ENCODE results near the gene JAG1.

JAG1 gene

DNA sequence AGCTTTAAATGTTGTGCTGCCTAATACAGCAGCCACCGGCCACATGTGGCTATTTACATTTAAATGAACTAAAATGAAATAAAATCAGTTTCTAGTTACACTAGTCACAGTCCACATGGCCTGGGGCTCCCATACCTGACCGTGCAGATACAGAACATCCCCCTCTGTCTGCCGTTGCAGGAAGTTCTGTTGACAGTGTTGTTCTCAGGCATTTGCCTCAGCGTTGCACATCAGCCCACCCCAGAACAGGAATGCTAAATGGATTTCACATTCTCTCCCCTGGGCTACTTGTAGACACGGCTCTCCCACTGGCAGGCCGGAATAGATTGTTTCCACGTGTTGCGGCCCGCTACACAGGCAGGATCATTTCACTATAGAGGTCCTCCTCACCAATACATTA is 26.3 kb downstream of the JAG1 start:
- TF ChIP-seq SUZ12 (IDR thresholded peaks at IDR 0.05; ENCODE audit: extremely low read depth, insufficient read depth, insufficient read length), result no peak
- no peak for TF ChIP-seq YY1 (IDR thresholded peaks at IDR 0.05; ENCODE audit: insufficient read depth, insufficient read length)
- no peak for TF ChIP-seq ZNF274 (IDR thresholded peaks at IDR 0.05; ENCODE audit: low read depth, low read length)
- H3K9me3 ChIP-seq (ENCODE audit: insufficient read depth, low read length), result no peaks in the 10 kb centered on the region
- no peak overlapping the region for H3K4me3 ChIP-seq (ENCODE audit: insufficient read length, low read depth)
- no peak overlapping the region for H3K9ac ChIP-seq (ENCODE audit: insufficient read length, low read depth)
- H3K27me3 ChIP-seq (ENCODE audit: insufficient read depth, insufficient read length), result no peaks in the 10 kb centered on the region
- peaks cover 94% of the 10 kb centered on the region for H3K36me3 ChIP-seq (ENCODE audit: insufficient read depth, insufficient read length, low read length)
- peaks cover 2% of the 10 kb centered on the region for H3K4me1 ChIP-seq (ENCODE audit: insufficient read depth, insufficient read length)
- DNase-seq (ENCODE audit: low read depth, low spot score), result no peak

DNA sequence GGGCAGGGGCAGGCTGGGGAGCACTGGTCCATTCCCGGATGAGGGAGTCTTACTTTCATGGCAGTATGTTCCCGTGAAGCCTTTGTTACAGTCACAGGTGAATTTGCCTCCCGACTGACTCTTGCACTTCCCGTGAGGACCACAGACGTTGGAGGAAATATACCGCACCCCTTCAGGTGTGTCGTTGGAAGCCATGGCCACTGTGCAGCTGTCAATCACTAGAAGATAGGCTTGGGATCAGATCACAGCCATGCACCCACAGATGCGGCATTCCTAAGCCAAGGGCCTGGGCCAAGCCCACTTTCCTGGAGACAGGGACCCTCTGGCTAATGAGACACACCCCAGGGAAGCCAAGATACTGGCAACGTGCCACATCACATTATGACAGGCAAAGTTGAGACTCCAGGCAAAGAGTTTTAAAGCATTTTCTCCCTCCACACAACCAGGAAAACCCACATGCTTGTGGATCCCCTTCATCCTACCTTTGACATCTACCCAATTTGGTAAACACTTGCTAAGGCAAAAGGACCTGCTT is 26.8 kb downstream of the JAG1 start:
- Histone ChIP-seq H3K27me3 (ENCODE audit: insufficient read depth, insufficient read length) (no peaks in the 10 kb centered on the region), H3K9me3 (ENCODE audit: insufficient read depth, low read length) (no peaks in the 10 kb centered on the region), H3K4me3 (ENCODE audit: insufficient read length, low read depth) (no peak overlapping the region), H3K36me3 (ENCODE audit: insufficient read depth, insufficient read length, low read length) (peaks cover 95% of the 10 kb centered on the region), H3K9ac (ENCODE audit: insufficient read length, low read depth) (no peak overlapping the region), H3K4me1 (ENCODE audit: insufficient read depth, insufficient read length) (peaks cover 2% of the 10 kb centered on the region)
- DNase-seq (ENCODE audit: low read depth, low spot score), result no peak
- TF ChIP-seq YY1 (IDR thresholded peaks at IDR 0.05; ENCODE audit: insufficient read depth, insufficient read length) (no peak), SUZ12 (IDR thresholded peaks at IDR 0.05; ENCODE audit: extremely low read depth, insufficient read depth, insufficient read length) (no peak), ZNF274 (IDR thresholded peaks at IDR 0.05; ENCODE audit: low read depth, low read length) (no peak)

DNA sequence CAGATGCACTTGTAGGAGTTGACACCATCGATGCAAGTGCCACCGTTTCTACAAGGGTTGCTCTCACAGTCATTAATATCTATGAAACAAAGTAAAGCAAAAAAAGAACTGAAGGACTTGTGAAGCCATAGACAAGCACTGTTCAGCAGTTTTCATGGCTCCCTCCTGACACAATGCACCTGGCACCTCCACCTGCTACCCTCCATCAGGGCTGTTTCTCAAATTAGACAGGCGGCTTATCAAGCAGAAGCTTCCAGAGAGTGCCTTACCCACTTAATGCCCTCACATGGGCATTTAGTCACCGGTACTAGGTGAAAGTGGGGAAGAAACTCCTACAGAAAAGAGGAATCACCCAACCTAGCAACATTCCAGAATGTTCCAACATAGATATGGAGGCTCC is 27.8 kb downstream of the JAG1 start:
- Histone ChIP-seq H3K4me3 (ENCODE audit: insufficient read length, low read depth) (no peak overlapping the region), H3K9ac (ENCODE audit: insufficient read length, low read depth) (no peak overlapping the region), H3K9me3 (ENCODE audit: insufficient read depth, low read length) (no peaks in the 10 kb centered on the region), H3K36me3 (ENCODE audit: insufficient read depth, insufficient read length, low read length) (peaks cover 97% of the 10 kb centered on the region), H3K27me3 (ENCODE audit: insufficient read depth, insufficient read length) (no peaks in the 10 kb centered on the region), H3K4me1 (ENCODE audit: insufficient read depth, insufficient read length) (peaks cover 2% of the 10 kb centered on the region)
- no peak for DNase-seq (ENCODE audit: low read depth, low spot score)
- TF ChIP-seq SUZ12 (IDR thresholded peaks at IDR 0.05; ENCODE audit: extremely low read depth, insufficient read depth, insufficient read length), result no peak
- no peak for TF ChIP-seq YY1 (IDR thresholded peaks at IDR 0.05; ENCODE audit: insufficient read depth, insufficient read length)
- no peak for TF ChIP-seq ZNF274 (IDR thresholded peaks at IDR 0.05; ENCODE audit: low read depth, low read length)

DNA sequence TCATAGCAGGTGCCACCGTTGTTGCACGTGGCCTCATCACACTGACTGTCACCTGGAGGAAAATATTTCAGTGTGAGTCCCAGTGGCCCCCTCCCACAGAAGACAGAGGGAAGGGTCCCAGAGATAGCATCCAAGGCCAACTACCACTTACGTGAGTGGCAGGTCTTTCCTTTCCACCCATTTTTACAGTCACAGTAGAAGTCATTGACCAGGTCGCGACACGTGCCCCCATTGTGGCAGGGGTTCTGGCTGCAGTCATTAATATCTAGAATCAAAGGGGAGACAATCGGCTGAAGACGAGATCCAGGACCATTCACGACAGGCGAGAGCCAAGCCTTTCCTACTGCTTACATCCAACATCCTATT is 28.6 kb downstream of the JAG1 start:
- H3K4me3 ChIP-seq (ENCODE audit: insufficient read length, low read depth), result no peak overlapping the region
- TF ChIP-seq ZNF274 (IDR thresholded peaks at IDR 0.05; ENCODE audit: low read depth, low read length), result no peak
- no peak for TF ChIP-seq SUZ12 (IDR thresholded peaks at IDR 0.05; ENCODE audit: extremely low read depth, insufficient read depth, insufficient read length)
- no peak for TF ChIP-seq YY1 (IDR thresholded peaks at IDR 0.05; ENCODE audit: insufficient read depth, insufficient read length)
- no peak overlapping the region for H3K9ac ChIP-seq (ENCODE audit: insufficient read length, low read depth)
- no peaks in the 10 kb centered on the region for H3K27me3 ChIP-seq (ENCODE audit: insufficient read depth, insufficient read length)
- peaks cover 97% of the 10 kb centered on the region for H3K36me3 ChIP-seq (ENCODE audit: insufficient read depth, insufficient read length, low read length)
- no peaks in the 10 kb centered on the region for H3K9me3 ChIP-seq (ENCODE audit: insufficient read depth, low read length)
- no peak for DNase-seq (ENCODE audit: low read depth, low spot score)
- peaks cover under 1% of the 10 kb centered on the region for H3K4me1 ChIP-seq (ENCODE audit: insufficient read depth, insufficient read length)

DNA sequence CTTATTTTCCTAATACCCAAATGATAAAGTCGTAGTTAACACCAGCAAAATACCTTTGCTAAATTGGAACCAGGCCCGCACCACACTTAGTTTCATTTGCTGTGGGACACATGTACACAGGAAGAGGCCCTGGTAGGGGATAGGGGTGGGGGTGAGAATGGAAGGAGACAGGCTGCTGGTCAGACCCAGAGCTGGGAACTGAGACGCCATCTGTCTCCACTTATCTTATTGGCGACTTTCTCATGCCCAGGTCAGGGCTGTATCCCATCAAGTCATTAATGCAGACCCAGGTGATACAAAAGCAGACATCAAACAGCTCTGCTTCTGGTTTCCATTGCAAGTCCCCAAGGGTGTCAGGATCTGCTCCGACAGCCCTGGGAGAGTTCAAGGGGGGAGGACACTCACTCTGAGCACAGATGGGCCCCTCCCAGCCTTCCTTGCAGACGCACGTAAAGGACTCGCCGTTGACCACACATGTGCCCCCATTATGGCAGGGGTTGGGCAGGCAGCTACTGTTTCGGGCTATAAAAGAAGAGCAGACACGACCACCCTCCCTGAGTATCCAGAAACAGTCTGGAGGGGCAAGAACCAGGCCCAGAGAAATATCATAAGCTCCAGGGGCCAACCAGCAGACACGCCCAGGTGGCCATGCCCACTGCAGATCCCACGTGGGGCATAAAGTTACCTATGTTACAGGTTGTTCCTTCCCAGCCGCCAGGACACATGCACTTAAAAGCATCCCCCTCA is 29.2 kb downstream of the JAG1 start:
- H3K9ac ChIP-seq (ENCODE audit: insufficient read length, low read depth), result no peak overlapping the region
- TF ChIP-seq ZNF274 (IDR thresholded peaks at IDR 0.05; ENCODE audit: low read depth, low read length), result no peak
- TF ChIP-seq SUZ12 (IDR thresholded peaks at IDR 0.05; ENCODE audit: extremely low read depth, insufficient read depth, insufficient read length), result no peak
- DNase-seq (ENCODE audit: low read depth, low spot score), result no peak
- H3K27me3 ChIP-seq (ENCODE audit: insufficient read depth, insufficient read length), result no peaks in the 10 kb centered on the region
- peaks cover 98% of the 10 kb centered on the region for H3K36me3 ChIP-seq (ENCODE audit: insufficient read depth, insufficient read length, low read length)
- no peaks in the 10 kb centered on the region for H3K9me3 ChIP-seq (ENCODE audit: insufficient read depth, low read length)
- H3K4me3 ChIP-seq (ENCODE audit: insufficient read length, low read depth), result no peak overlapping the region
- H3K4me1 ChIP-seq (ENCODE audit: insufficient read depth, insufficient read length), result no peaks in the 10 kb centered on the region

DNA sequence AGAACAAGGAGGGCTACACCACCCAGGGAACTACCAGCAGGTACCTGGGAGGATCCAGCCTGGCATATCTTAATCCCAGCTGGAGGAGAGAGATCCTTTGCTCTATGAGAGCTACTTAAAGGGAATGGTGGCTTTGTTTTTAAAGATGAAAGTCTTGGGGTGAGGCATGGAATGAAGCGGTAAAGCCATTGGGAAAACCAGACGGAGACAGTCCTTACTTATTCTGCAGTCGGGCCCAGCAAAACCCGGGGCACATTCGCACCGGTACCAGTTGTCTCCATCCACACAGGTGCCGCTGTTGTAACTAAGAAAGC is 30.3 kb downstream of the JAG1 start:
- Histone ChIP-seq H3K36me3 (ENCODE audit: insufficient read depth, insufficient read length, low read length) (peaks cover 96% of the 10 kb centered on the region), H3K9me3 (ENCODE audit: insufficient read depth, low read length) (no peaks in the 10 kb centered on the region), H3K4me1 (ENCODE audit: insufficient read depth, insufficient read length) (no peaks in the 10 kb centered on the region), H3K9ac (ENCODE audit: insufficient read length, low read depth) (no peak overlapping the region), H3K4me3 (ENCODE audit: insufficient read length, low read depth) (no peak overlapping the region), H3K27me3 (ENCODE audit: insufficient read depth, insufficient read length) (no peaks in the 10 kb centered on the region)
- TF ChIP-seq ZNF274 (IDR thresholded peaks at IDR 0.05; ENCODE audit: low read depth, low read length) (no peak), YY1 (IDR thresholded peaks at IDR 0.05; ENCODE audit: insufficient read depth, insufficient read length) (no peak), SUZ12 (IDR thresholded peaks at IDR 0.05; ENCODE audit: extremely low read depth, insufficient read depth, insufficient read length) (no peak)
- DNase-seq (ENCODE audit: low read depth, low spot score), result no peak

DNA sequence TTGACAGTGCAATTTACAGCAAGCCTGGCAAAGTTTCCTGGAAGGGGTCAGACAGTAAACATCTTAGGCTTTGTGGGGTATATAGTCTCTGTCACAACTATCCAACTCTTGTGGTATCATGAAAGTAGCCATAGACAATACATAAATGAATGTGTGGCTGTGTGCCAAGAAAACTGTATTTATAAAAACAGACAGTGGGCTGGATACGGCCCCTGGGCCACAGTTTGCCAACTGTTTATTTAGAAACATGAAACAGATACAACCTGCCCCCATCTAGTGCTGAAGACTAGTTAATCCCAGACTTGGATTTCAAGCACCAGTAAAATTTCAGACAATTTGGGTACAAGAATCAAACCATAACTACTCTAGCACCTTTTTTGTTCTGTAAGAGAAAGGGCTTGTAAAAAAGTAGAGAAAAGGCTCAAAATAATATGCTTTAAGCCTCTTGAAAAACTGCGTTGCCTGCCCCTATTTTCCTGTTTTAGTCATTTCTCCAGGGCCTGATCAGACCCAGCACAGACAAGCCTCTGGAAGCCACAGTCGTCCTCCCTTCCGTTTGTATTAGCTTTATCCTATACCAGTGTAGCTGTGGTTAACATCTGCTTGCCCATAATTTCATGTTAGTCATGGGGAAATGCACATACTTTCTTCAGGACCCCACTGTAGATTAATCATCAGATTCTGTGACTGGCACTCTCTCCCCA is 30.8 kb downstream of the JAG1 start:
- no peak for TF ChIP-seq YY1 (IDR thresholded peaks at IDR 0.05; ENCODE audit: insufficient read depth, insufficient read length)
- no peak for TF ChIP-seq ZNF274 (IDR thresholded peaks at IDR 0.05; ENCODE audit: low read depth, low read length)
- no peak for TF ChIP-seq SUZ12 (IDR thresholded peaks at IDR 0.05; ENCODE audit: extremely low read depth, insufficient read depth, insufficient read length)
- DNase-seq (ENCODE audit: low read depth, low spot score), result no peak
- Histone ChIP-seq H3K27me3 (ENCODE audit: insufficient read depth, insufficient read length) (no peaks in the 10 kb centered on the region), H3K4me1 (ENCODE audit: insufficient read depth, insufficient read length) (no peaks in the 10 kb centered on the region), H3K9me3 (ENCODE audit: insufficient read depth, low read length) (no peaks in the 10 kb centered on the region), H3K4me3 (ENCODE audit: insufficient read length, low read depth) (no peak overlapping the region), H3K9ac (ENCODE audit: insufficient read length, low read depth) (no peak overlapping the region), H3K36me3 (ENCODE audit: insufficient read depth, insufficient read length, low read length) (peaks cover 95% of the 10 kb centered on the region)

Measured in NT2/D1 (cell line).